Erythroblast (primary cell): Measurements from ENCODE around the gene FBLN2.

Experiments
- GATA1 ChIP-seq: IDR thresholded peaks from 2 replicates; pipeline ENCODE4 v1.6.1; 2011; ENCODE audit warnings: low read depth, mild to moderate bottlenecking, control low read depth, low read length, moderate library complexity
- POLR2A ChIP-seq: IDR thresholded peaks from 2 replicates; pipeline ENCODE4 v1.6.1; 2011; ENCODE audit warnings: mild to moderate bottlenecking, low read length

DNA sequence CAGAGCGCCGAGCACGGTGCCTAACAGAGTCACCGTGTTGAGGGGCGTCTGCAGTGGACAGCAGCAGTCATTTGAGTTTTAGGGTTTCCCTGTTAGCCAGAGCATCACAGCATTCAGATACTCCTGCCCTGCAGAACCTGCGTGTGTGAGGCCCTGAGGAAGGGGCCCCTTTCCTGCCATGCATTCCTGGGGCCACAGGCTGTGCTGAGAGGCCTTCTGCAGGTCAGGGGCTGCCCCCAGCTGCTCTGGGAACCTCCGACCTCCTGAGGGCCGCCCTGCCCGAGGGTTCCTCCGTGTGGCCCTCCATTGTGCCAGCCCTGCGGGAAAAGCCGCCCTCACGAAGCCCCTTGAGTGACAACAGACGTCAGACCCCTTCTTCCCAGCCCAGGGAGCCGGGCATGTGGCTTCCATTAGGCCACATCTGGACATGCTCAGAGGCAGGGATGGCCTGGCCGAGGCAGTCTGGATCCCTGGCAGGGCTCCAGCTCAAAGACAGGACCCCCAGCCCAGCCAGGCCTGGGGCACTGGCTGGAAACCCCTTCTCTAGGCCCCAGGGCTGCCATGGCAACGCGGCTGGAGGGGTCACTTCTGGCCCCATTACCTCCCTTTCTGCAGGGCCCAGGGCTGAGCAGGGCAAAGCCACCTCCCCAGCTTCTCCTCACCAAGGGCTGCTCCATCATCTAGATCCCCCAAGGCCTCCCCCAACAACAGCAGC, 25.3 kb downstream of the FBLN2 start:
- TF ChIP-seq POLR2A = no peak
- no peak for TF ChIP-seq GATA1
